ENCODE data around the gene IREB2. TPM values are rescaled to one million over a fixed set of nuclear protein-coding genes. Genes with fewer than 3 reads are reported as not detected.

Gene IREB2
- total and polyA plus RNA-seq, 2 of the 13 experiments (the other 11 are each of a cell fraction or from before 2014, with no cell fraction given) = 24.2 to 30.4 TPM

DNA sequence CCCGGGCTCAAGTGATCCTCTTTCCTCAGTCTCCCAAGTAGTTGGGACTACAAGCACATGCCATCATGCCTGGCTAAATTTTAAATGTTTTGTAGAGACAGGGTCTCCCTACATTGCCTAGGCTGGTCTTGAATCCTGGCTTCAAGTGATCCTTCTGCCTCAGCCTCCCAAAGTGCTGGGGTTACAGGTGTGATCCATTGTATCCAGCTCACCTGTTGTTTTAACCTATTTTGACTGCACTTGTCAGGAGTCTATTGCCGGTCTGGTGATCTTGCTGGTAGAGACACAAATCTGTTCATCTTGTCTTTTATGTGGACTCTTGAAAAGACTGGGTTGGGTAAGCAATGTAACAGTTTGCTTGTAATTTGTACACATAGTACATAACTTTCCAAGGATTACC is 7.9 kb downstream of the IREB2 start (continued):
- no peak for TF ChIP-seq PAXIP1 (CRISPR knock-in tag; conservative IDR thresholded peaks at IDR 0.05)
- no peak for TF ChIP-seq SRF (IDR thresholded peaks at IDR 0.05; ENCODE audit: low read depth, low read length)
- TF ChIP-seq FOXK1 (CRISPR knock-in tag; IDR thresholded peaks at IDR 0.05; ENCODE audit: borderline replicate concordance, low read depth) = no peak
- no peak for TF ChIP-seq TOPORS (CRISPR knock-in tag; IDR thresholded peaks at IDR 0.05)
- no peak for TF ChIP-seq SP4 (CRISPR knock-in tag; IDR thresholded peaks at IDR 0.05)

GRCh38 chr15:78446551-78446950 is 8.5 kb downstream of the IREB2 start:
- Histone ChIP-seq H3K27me3 (ENCODE audit: control insufficient read depth in 1 of 2, insufficient read depth in 2 of 2, low read length in 2 of 2) (no peaks in the 10 kb centered on the region), H3K4me1 (ENCODE audit: insufficient read depth, low read length) (peaks cover 42% of the 10 kb centered on the region), H3K79me2 (ENCODE audit: insufficient read depth, low read length) (peaks cover 93% of the 10 kb centered on the region), H2AFZ (ENCODE audit: low read length) (no peak overlapping the region), H3K36me3 (replicated peaks in 1 of 2; ENCODE audit: control insufficient read depth in 1 of 2, insufficient read depth in 2 of 2, low read length in 2 of 2) (peaks cover 20 to 40% of the 10 kb centered on the region in 2 experiments), H3K4me2 (ENCODE audit: low read depth, low read length) (no peak overlapping the region), H3K9ac (ENCODE audit: insufficient read depth, low read depth, low read length) (no peak overlapping the region), H3K4me3 (replicated peaks in 1 of 3; ENCODE audit: insufficient read depth in 1 of 3, low read depth in 2 of 3, low read length in 3 of 3) (no peak overlapping the region), H3K9me3 (ENCODE audit: low read length) (no peaks in the 10 kb centered on the region), H3K27ac (ENCODE audit: extremely low read length, insufficient read depth, low read length) (no peak overlapping the region), H4K20me1 (ENCODE audit: insufficient read depth, low read length) (peaks cover 22% of the 10 kb centered on the region)
- POLR2A ChIA-PET = no interaction called here
- peak; percentile 72 for TF ChIP-seq RBM22 (optimal IDR thresholded peaks at IDR 0.05; ENCODE audit: low read length)
- TF ChIP-seq POLR2AphosphoS2 (IDR thresholded peaks at IDR 0.05; ENCODE audit: low read depth, low read length) = 0 out of 2 replicates have a peak, but pooled peaks have one; percentile 38
- no peak for TF ChIP-seq RNF219 (CRISPR knock-in tag; IDR thresholded peaks at IDR 0.05)
- in situ Hi-C loops (cut with HindIII; ENCODE audit: extremely low pct_ligation_motif_present, low pct_unique_long_range_greater_than_20kb) = no loop called here
- no TSS peak for BruUV-seq (replicated peaks)
- DNase-seq (ENCODE audit: low spot score) (no peak), ATAC-seq (no peak), FAIRE-seq (no peak)
- 100% methylated on average over 3 of the region's 3 CpGs for WGBS (ENCODE audit: low lambda C conversion rate)
- intact Hi-C loops (cut with micrococcal nuclease; ENCODE audit: unreplicated experiment) = no loop called here
- CTCF ChIA-PET (ENCODE audit: low intra/inter-chr PET ratio, low total read pairs) = no interaction called here

Data from HepG2 (cell line).